GM12892 (cell line): ENCODE data around the gene SLC41A3.
A peak's percentile ranks its signal among the peaks of the same experiment; 100 is the strongest.
"Not testable (repeated sequence)": the region's sequence is repeated elsewhere in the genome, so short reads cannot be mapped to it uniquely, and the experiment has no call there.

Experiments used
- DNase-seq: peaks from one replicate; pipeline ENCODE4 v3.0.0; 2011; ENCODE audit not compliant: insufficient read length
- FAIRE-seq: peaks from 2 replicates; lab custom pipeline; 2011; peaks lifted over from hg19 to GRCh38; lab: Jason Lieb, UNC
- POLR2A ChIP-seq: IDR thresholded peaks from 2 replicates; pipeline ENCODE4 v1.6.1; 2011; ENCODE audit warnings: low read depth, low read length, control low read depth
- POLR2AphosphoS5 ChIP-seq: IDR thresholded peaks from 2 replicates; pipeline ENCODE4 v1.6.1; 2011; ENCODE audit warnings: low read depth, low read length, control low read depth
- TAF1 ChIP-seq: IDR thresholded peaks from 2 replicates; pipeline ENCODE4 v1.6.1; 2011; ENCODE audit warnings: low read depth, mild to moderate bottlenecking, control low read depth, low read length, borderline replicate concordance

SLC41A3 gene

DNA sequence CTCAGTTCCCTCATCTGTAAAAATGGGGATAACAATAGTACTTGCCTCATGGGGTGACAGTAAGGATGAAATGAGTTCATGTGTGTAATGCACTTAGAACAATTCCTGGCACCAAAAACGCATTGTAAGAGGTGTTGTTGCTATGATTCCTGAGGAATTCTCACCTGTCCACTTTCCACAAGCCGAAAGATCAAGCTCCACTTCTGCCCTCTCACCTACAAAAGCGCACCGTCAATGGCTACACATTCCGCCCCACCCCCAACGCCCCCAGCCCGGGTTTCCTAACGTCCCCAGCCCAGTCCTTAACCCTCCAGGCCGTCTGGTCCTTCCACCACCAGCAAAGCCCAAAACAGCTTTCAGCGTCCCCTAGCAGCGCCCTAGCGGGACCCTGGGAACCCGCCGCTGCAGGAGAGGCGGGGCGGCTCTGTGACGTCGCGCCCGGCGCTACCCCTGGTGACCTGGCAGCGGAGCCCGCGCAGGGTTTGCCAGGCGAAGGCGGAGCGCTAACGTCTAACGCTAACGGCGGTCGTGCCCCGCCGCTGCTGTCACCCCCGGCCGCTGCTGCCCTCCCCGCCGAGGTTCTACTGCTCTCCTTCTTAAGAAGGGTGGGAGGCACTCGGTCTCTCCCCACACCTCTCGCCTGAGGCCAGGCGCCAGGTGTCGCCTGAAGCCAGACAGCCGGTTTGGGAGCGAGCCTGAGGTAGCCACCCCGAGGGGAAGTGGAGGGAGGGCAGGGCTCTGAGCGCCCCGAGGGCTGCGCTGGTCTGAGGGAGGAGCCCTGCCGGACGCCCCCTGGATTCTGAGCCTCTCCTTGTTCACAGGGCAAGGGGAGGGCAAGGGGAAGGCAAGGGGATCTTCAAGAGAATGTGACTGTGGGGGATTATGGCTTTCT, 115.0 kb downstream of the SLC41A3 start, which contains the start of gene ROPN1B:
TSS of gene ROPN1B (plus strand) at position 478 of the 892 bp plus-strand sequence. CDS start 2,877 bp downstream, outside the sequence.
- FAIRE-seq, DNase-seq: not testable (repeated sequence)

DNA sequence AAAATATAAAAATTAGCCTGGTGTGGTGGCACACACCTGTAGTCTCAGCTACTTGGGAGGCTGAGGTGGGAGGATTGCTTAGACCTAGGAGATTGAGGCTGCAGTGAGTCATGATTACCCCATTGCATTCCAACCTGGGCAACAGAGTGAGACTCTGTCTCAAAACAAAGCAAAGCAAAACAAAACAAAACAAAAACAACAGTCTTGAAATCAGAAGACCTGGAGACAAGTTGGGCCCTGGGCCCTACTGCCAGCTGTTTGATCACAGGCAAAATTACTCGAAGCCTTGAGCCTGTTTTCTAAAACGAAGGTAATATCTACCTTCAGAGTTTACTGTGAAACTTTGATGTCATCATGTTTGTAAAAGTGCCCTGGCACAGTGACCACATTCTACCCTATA, 115.8 kb downstream of the SLC41A3 start:
- not testable (repeated sequence) for DNase-seq, FAIRE-seq

DNA sequence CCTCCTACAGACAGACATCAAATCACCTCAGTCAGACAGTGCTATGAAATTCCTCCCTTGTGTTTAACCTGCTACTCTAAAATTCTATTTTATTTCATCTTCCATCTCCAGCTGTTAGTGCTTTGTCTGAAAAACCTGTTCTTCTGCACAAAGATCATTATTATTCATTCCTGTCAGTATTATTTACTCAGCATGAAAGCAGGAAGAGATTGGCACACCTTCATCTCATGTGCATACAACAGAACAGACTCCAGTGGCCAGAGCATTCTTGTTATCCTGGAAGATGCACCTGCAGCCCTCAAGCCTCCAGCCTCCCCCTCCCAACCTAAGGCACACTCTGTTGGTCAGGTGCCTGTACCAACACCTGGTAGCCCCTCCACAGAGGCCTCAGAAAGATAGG, 116.8 kb downstream of the SLC41A3 start:
- TF ChIP-seq POLR2AphosphoS5: no peak
- TF ChIP-seq POLR2A: no peak
- TF ChIP-seq TAF1: no peak
- FAIRE-seq (no peak), DNase-seq (no peak)

DNA sequence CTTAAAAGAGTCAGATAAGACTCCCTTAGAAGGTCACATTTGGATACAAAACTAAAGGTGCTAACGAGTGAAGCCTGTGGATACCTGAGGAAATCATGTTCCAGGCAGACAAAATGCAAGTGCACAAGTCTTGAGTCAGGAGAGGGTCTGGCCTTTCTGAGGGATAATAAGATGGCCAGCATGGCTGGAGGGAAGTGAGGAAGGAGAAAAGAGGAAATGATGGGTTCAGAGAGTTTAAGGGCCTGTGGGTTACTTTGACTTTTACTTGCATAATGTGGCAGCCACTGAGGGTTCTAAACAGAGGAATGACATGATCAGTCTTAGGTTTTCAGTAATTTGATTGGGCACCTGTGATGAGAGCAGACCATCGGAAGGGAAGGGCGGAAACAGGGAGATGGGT, 118.4 kb downstream of the SLC41A3 start:
- no peak for DNase-seq
- no peak for FAIRE-seq
- TF ChIP-seq POLR2A (no peak), TAF1 (no peak), POLR2AphosphoS5 (no peak)

DNA sequence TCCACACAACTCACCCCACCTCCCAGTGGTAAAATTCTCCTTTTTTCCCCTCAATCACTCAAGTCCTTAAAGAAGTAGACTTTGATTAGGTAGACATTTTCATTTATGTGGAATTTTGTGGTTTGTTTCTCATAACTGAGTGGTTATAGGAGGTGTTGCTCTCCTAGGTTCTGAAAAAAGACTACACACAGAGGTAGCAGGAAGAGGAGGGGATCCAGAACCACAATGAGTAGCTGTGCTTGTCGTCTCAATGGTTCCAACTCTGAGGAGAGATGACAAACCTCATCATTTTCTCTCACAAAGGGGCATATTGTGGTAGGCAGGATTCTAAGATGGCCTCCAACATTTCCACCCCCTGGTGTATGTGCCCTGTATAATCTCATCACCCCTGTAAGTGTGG, 120.1 kb downstream of the SLC41A3 start:
- not testable (repeated sequence) for DNase-seq

DNA sequence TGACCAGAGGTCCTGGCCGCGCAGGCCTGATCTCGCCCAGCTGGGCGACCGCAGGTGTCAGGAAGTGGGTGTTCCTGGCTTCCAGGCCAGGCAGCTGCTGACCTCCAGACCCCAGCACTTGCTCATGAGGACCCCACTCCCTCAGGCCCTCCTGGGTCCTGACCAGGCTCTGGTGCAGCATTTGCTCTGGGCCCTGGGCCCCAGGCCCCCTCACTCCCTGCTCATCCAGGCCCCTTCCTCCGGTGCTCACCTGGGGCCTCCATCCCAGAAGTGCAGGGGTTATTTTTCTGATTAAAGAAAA, 122.7 kb downstream of the SLC41A3 start:
- FAIRE-seq (no peak), DNase-seq (no peak)
- no peak for TF ChIP-seq POLR2AphosphoS5
- no peak for TF ChIP-seq TAF1
- TF ChIP-seq POLR2A: no peak

More for the DNA sequence above, 120.1 kb downstream of the SLC41A3 start:
- not testable (repeated sequence) for FAIRE-seq

DNA sequence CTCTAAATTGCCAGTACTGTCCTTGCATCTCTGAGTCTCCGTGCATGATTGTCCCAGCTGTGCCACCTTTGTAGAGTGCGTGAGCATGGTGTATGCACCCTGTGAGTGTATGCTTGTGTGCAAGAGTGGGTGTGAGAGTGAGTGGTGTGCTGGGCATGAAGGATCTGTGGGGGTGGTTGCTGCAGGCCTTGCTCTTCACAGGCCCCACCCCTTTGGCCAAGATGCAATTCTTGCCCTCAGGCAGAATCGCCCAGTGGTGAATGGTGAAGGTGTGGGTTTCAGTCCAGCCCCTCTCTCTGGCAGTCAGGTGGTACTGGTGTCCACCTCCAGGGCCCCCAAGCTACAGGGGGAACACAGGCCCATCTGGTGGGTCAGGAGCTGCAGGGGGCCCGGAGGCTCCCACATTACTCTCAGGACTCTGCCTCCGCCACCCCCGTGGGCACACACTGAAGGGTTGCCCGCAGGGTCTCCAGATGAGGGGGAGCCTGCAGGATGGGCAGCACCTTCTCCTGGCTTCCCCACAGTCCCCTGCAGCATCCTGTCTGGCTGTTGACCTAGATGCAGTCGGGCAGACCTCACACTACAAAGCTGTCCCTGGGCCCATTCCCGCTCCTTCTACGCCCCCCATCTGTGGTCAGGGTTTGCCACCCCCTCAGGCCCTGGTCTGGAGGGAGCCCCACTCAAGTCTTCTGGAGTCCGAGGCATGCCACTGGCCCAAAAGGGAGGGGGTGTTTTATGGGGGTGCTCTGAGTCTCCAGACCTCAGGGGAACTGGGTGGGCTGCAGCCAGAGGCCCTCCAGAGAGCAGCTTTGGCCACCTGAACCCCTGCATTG, 123.3 kb downstream of the SLC41A3 start:
- DNase-seq (peak; percentile 5), FAIRE-seq (no peak)
- TF ChIP-seq TAF1 (no peak), POLR2AphosphoS5 (no peak), POLR2A (no peak)

DNA sequence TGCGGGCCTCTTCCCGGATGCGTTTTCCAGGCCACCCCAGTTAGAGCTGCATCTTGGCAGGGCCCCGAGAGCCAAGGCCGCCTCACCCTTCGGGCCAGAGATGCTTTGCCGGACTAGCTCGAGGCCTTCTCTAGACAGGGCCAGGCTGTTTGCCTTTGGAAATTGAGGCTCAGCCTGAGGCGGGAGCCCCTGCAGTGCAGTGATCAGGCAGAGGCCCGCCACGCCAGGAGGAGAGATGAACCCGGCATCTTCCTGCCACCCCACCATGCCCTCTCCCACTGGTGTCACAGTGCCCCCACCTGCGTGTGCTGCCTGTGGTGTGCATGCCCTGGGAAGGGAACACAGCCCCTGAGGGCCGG, 123.9 kb downstream of the SLC41A3 start:
- FAIRE-seq (no peak), DNase-seq (peak; percentile 7)
- TF ChIP-seq POLR2A (no peak), TAF1 (no peak), POLR2AphosphoS5 (no peak)

DNA sequence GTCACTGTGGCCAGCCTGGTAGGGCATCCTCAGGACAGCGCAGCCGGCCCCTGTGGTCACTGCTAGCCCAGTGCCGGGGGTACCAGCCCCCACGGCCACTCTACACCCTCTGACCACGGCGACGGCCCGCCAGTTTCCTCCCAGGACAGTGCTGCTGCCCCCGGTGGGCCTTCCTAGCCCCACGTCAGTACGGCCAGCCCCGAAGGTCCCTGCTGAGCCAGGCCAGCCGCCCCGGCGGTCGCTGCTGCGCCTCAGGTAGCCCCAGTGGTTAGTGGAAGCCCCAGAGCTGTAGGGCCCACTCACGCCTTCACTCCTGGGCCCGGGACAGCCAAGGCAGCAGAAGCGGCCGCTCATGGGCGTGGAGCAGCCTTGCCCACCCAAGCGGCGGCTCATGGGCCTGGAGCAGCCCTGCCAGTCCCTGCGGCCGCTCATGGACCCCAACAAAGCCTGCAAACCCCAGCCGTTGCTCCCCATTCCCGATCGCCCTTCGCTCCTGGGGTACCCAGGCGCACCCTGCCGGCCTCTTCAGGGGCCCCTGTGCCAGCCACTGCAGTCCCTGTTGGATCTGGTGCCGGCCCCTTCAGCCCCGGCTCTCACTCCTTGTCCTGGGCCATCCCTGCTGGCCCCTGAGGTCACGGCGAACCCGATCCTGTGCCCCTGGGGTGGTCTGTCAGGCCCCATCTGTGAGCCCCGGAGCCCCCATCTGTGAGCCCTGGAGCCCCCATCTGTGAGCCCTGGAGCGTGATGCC, 124.4 kb downstream of the SLC41A3 start:
- DNase-seq (peak; percentile 5), FAIRE-seq (no peak)
- TF ChIP-seq TAF1: no peak

DNA sequence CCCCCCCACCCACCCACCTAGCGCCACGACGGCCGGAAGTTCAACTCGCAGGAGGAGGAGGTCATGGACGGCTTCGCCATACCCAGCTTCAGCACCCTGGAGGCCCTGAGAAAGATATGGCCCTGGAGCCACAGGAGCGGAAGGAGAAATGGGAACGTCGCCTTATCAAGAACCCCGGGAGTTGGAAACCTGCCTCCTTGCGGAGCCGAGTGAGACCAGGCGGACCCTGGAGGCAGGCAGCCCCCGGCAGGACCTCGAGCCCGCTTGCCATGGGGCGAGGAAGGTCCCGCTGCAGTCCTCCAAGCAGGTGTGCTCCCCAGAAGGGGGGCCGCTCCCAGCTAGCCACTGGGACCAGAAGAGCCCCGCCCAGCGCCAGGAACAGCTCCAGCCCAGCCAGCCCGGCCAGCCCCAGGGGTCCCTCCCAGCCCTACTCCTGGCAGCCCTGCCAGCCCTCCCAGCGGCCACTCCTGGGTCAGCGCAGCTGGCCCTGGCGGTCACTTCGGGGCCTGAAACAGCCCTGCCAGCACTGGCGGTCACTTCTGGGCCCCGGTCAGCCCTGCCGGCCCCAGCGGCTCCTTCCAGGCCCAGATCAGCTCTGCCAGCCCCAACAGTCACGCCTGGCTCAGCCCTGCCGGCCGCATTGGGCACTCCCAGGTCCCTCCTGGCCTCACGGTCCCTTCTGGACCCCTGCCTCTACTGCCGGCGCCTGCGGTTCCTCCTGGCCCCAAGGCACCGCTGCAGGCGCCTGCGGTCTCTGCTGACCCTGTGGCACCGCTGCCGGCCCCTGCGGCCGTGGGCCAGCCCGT, 125.2 kb downstream of the SLC41A3 start:
- DNase-seq: no peak
- TF ChIP-seq POLR2AphosphoS5 (no peak), TAF1 (no peak), POLR2A (no peak)
- no peak for FAIRE-seq

DNA sequence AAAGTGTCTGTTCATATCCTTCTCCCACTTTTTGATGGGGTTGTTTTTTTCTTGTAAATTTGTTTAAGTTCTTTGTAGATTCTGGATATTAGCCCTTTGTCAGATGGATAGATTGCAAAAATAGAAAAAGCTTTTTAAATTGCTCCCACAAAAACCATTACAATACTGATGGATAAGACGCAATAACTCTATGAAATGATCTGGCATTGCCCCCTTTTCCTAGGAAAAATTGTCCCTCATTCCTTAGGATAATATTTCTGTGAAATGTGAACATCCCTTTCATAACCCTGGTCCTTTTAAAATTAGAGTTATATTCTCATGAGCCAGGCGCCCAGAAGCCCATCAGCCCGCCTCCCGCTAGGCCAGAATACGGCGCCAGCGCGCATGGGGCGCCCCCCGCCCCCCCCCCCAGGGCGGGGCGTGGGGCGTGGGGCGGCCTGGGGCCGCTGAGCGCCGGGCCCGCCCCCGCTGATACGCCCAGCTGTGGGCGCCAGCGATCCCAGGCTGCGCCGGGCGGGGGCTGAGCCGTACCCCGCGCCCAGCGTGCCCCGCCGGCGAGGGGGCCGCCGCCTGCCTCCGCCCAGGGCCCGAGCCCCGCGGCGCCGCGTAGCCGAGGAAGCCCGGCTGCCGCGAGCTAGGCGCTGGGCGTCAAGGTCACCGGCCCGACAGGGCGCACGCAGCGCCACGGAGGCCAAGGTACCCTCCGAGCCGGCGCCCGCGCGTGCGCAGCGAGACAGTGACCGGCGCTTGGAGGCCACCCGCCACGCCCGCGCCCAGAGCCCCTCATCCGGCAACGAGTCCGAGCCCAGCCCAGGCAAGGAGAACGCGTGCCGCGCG, 126.0 kb downstream of the SLC41A3 start:
- DNase-seq: peak; percentile 6
- no peak for FAIRE-seq
- TF ChIP-seq TAF1: no peak
- TF ChIP-seq POLR2A: no peak
- TF ChIP-seq POLR2AphosphoS5: no peak

DNA sequence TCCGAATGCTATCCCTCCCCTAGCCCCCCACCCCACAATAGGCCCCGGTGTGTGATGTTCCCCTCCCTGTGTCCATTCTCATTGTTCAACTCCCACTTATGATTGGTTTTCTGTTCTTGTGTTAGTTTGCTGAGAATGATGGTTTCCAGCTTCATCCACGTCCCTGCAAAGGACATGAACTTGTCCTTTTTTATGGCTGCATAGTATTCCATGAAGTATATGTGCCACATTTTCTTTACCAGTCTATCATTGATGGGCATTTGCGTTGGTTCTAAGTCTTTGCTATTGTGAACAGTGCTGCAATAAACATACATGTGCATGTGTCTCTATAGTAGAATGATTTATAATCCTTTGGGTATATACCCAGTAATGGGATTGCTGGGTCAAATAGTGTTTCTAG, 126.9 kb downstream of the SLC41A3 start:
- FAIRE-seq, DNase-seq: not testable (repeated sequence)
